K562 (cell line): ENCODE results near the gene PTGR1. TPM values are rescaled to one million over a fixed set of nuclear protein-coding genes. Genes with fewer than 3 reads are reported as not detected.

Experiments used
- ADNP ChIP-seq: fragments of 200-800 bp; sonication (Bioruptor generic); IDR thresholded peaks from 2 replicates; pipeline ENCODE4 v1.6.1; 2016; ENCODE audit warnings: missing genetic modification characterization, missing compliant biosample characterization
- BRD4 ChIP-seq: fragments of 200-600 bp; sonication (generic); IDR thresholded peaks from 2 replicates; pipeline ENCODE4 v1.6.1; 2017; ENCODE audit warnings: inconsistent platforms
- CXXC5 ChIP-seq: fragments of 250-450 bp; sonication (Bioruptor Pico); IDR thresholded peaks from 2 replicates; pipeline ENCODE4 v1.8.0; 2022; ENCODE audit warnings: inconsistent platforms, mild to moderate bottlenecking, moderate library complexity
- E4F1 ChIP-seq: fragments of 250-450 bp; sonication (Bioruptor Pico); IDR thresholded peaks from 2 replicates; pipeline ENCODE4 v1.5.0; 2021; ENCODE audit warnings: mild to moderate bottlenecking, borderline replicate concordance
- HMG20B ChIP-seq: fragments of 250-450 bp; sonication (Bioruptor Pico); IDR thresholded peaks from 2 replicates; pipeline ENCODE4 v1.5.0; 2021; ENCODE audit warnings: mild to moderate bottlenecking
- HMGXB4 ChIP-seq: sonication (generic); formaldehyde crosslinking; IDR thresholded peaks from 2 replicates; pipeline ENCODE4 v1.8.1; 2023; ENCODE audit warnings: mild to moderate bottlenecking, missing genetic modification reagents
- HNRNPLL ChIP-seq: fragments of 200-400 bp; formaldehyde crosslinking; IDR thresholded peaks from 2 replicates; pipeline ENCODE4 v1.6.1; 2017; ENCODE audit warnings: low read length, low read depth, mild to moderate bottlenecking; ENCODE audit not compliant: poor library complexity, severe bottlenecking
- MYNN ChIP-seq, 2 experiments: sonication (generic); formaldehyde crosslinking in 1 of 2; IDR thresholded peaks; 2 replicates each; pipeline versions ENCODE4 v1.5.0 to v1.6.1; 2016 to 2020; ENCODE audit warnings: antibody characterized with exemption in 1 of 2, missing genetic modification reagents in 1 of 2
- NR2C2 ChIP-seq, 2 experiments: fragments of 200-800 bp in 1 of 2; sonication (Bioruptor generic) in 1 of 2; sonication (generic) in 1 of 2; formaldehyde crosslinking in 1 of 2; IDR thresholded peaks; 2 replicates each; pipeline versions ENCODE4 v1.6.1 to v1.8.0; 2016 to 2022; ENCODE audit warnings: mild to moderate bottlenecking in 1 of 2, missing compliant biosample characterization in 1 of 2, missing genetic modification characterization in 1 of 2, missing genetic modification reagents in 1 of 2
- RAD21 ChIP-seq, 2 experiments: fragments of 250-450 bp in 1 of 2; fragments of 450-650 bp in 1 of 2; sonication (Bioruptor Pico) in 1 of 2; formaldehyde crosslinking in 1 of 2; IDR thresholded peaks in 1 of 2; conservative IDR thresholded peaks in 1 of 2; 2 replicates each; pipeline versions ENCODE4 v1.4.0 to v1.8.0; 2020 to 2022; ENCODE audit warnings: mild to moderate bottlenecking in 2 of 2, moderate library complexity in 1 of 2
- U2AF2 ChIP-seq: fragments of 200-400 bp; formaldehyde crosslinking; optimal IDR thresholded peaks from 2 replicates; pipeline ENCODE3; 2017; ENCODE audit warnings: low read depth, mild to moderate bottlenecking, low read length
- ZNF408 ChIP-seq: fragments of 250-450 bp; sonication (Bioruptor Pico); IDR thresholded peaks from 2 replicates; pipeline ENCODE4 v1.4.0; 2020; ENCODE audit warnings: low read depth, mild to moderate bottlenecking, moderate library complexity
- ZNF41 ChIP-seq: fragments of 250-450 bp; sonication (Bioruptor Pico); conservative IDR thresholded peaks from 2 replicates; pipeline ENCODE4 v1.4.0; 2020; ENCODE audit warnings: mild to moderate bottlenecking
- ZNF436 ChIP-seq: fragments of 250-450, 450-650 bp; sonication (Bioruptor Pico); formaldehyde crosslinking; IDR thresholded peaks from 2 replicates; pipeline ENCODE4 v1.7.0; 2020; ENCODE audit warnings: mild to moderate bottlenecking
- ZNF445 ChIP-seq: fragments of 250-450 bp; sonication (Bioruptor Pico); IDR thresholded peaks from 2 replicates; pipeline ENCODE4 v1.4.0; 2020; ENCODE audit warnings: low read depth, mild to moderate bottlenecking, moderate library complexity
- ZNF512 ChIP-seq: IDR thresholded peaks from 2 replicates; pipeline ENCODE4 v1.6.1; 2016; ENCODE audit warnings: missing genetic modification characterization, missing compliant biosample characterization
- polyA plus RNA-seq, 8 experiments: library from polyadenylated mRNA; depleted of rRNA in 4 of 8; stranded (reverse) in 5 of 8; unstranded in 3 of 8; fragments of >200 nt; fragmentation: Nextera tagmentation in 2 of 8; fragmentation: Illumina TruSeq in 1 of 8; extraction: Ambion mirVana in 2 of 8; extraction: Trizol in 1 of 8; gene quantifications; 2 replicates each; pipeline versions ENCODE4 v1.2.1 to v1.2.3, GENCODE V29; 2011 to 2014; ENCODE audit warnings: inconsistent platforms in 1 of 8, missing spikeins in 1 of 8
- total RNA-seq, 7 experiments: library from RNA; depleted of rRNA in 6 of 7; stranded (reverse); fragments of >200 nt in 6 of 7; fragmentation: Illumina TruSeq in 2 of 7; extraction: Trizol in 2 of 7; gene quantifications; 2 replicates each; pipeline versions ENCODE4 v1.2.1 to v1.2.3, GENCODE V29; 2011 to 2021; ENCODE audit warnings: low replicate concordance in 1 of 7
- TF ChIP-seq, protein P1 (sequence below): fragments of 250-450 bp; sonication (Bioruptor Pico); IDR thresholded peaks from 2 replicates; pipeline ENCODE4 v1.4.0; 2020; ENCODE audit warnings: mild to moderate bottlenecking
- TF ChIP-seq, protein P2 (sequence below): fragments of 450-650 bp; conservative IDR thresholded peaks from 2 replicates; pipeline ENCODE4 v1.6.1; 2016; ENCODE audit warnings: missing genetic modification characterization, low read depth, mild to moderate bottlenecking, missing compliant biosample characterization, moderate library complexity

Gene PTGR1
- total and polyA plus RNA-seq, 9 of the 15 experiments (the other 6 are each of a cell fraction or from before 2014, with no cell fraction given) = 0.22 TPM; not detected in 8

GRCh38 chr9:111631214-111631971 lies 31.9 kb upstream of the PTGR1 start, which contains the start of gene DNAJC25 (continued):
- TF ChIP-seq ZNF512 (tag) = no peak
- TF ChIP-seq HMG20B = no peak
- no peak for TF ChIP-seq ZNF41 (CRISPR knock-in tag)
- TF ChIP-seq BRD4 = no peak
- TF ChIP-seq, protein P1, sequence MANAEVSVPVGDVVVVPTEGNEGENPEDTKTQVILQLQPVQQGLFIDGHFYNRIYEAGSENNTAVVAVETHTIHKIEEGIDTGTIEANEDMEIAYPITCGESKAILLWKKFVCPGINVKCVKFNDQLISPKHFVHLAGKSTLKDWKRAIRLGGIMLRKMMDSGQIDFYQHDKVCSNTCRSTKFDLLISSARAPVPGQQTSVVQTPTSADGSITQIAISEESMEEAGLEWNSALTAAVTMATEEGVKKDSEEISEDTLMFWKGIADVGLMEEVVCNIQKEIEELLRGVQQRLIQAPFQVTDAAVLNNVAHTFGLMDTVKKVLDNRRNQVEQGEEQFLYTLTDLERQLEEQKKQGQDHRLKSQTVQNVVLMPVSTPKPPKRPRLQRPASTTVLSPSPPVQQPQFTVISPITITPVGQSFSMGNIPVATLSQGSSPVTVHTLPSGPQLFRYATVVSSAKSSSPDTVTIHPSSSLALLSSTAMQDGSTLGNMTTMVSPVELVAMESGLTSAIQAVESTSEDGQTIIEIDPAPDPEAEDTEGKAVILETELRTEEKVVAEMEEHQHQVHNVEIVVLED (CRISPR knock-in tag) = no peak
- no peak for TF ChIP-seq RAD21 (CRISPR knock-in tag; conservative IDR thresholded peaks at IDR 0.05 in 1 of 2, IDR thresholded peaks at IDR 0.05 in 1 of 2)
- peak; percentile 77 for TF ChIP-seq NR2C2 (CRISPR knock-in tag; IDR thresholded peaks at IDR 0.05)
- peak; percentile 91 for TF ChIP-seq NR2C2 (tag; IDR thresholded peaks at IDR 0.05)
- no peak for TF ChIP-seq E4F1 (CRISPR knock-in tag)
- no peak for TF ChIP-seq U2AF2
- TF ChIP-seq, protein P2, sequence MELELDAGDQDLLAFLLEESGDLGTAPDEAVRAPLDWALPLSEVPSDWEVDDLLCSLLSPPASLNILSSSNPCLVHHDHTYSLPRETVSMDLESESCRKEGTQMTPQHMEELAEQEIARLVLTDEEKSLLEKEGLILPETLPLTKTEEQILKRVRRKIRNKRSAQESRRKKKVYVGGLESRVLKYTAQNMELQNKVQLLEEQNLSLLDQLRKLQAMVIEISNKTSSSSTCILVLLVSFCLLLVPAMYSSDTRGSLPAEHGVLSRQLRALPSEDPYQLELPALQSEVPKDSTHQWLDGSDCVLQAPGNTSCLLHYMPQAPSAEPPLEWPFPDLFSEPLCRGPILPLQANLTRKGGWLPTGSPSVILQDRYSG (tag) = no peak
- TF ChIP-seq ZNF408 = no peak
- TF ChIP-seq MYNN (IDR thresholded peaks at IDR 0.05) = no peak
- TF ChIP-seq MYNN (CRISPR knock-in tag; IDR thresholded peaks at IDR 0.05) = no peak
- TF ChIP-seq CXXC5 (CRISPR knock-in tag) = peak; percentile 84
- TF ChIP-seq HMGXB4 (CRISPR knock-in tag) = no peak
- TF ChIP-seq HNRNPLL = no peak
- no peak for TF ChIP-seq ADNP (tag)
- TF ChIP-seq ZNF445 (CRISPR knock-in tag) = no peak
- no peak for TF ChIP-seq ZNF436
